ENCODE data around the gene EFHC1.

The EFHC1 gene

DNA sequence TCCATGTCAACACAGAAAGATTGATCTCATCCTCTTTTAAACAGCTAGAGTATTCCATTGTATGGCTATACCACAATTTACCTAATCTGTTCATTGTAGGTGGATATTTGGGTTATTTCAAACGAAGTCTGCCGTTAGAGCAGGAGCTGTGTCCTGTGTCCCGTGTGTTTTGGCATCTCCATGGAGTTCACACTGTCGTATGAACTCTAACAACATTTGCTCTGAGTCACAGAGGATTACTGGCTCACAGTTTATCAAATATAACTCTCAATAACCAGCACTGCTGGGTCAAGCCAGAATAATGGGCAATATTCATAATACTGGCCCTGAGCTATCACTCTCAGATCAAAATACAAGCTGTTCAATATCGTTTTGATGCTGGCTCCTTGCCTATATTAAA is 140.3 kb downstream of the EFHC1 start:
- DNase-seq = no peak

DNA sequence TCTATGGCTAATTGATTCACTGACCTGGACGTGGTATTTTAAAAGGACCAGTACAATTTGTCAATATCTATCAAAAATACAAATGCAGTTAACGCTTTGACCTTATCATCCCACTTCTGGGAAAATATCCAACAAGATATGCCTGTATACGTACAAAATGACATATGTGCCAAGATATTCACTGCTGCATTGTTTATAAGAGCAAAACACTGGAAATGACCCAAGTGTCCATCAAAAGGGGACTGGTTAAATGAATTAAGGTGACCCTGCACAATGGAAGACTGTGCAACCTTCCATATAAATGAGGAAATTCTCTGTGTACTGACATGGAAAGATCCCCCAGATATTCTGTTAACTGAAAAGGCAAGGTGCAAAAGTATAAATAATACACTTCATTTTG is 142.8 kb downstream of the EFHC1 start:
- DNase-seq = no peak

DNA sequence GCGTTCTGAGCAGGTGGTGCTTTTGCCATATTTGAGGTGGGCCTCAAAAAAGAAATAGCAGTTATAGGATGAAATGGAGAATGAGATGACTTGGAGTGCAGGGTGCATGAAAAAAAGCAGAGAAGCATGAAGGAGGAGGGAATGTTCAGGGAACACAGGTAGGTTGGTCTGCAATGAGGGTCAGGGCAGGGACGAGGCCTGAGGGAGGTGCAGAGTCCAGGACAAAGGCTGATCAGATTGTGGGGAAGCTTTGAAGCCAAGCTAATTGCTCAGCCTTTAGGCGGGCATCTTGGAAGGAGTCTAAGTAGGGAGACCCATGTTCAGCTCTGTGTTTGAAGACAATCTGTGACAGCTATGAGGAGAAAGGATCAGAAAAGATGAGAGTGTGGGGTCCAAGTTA is 144.7 kb downstream of the EFHC1 start:
- DNase-seq = no peak

DNA sequence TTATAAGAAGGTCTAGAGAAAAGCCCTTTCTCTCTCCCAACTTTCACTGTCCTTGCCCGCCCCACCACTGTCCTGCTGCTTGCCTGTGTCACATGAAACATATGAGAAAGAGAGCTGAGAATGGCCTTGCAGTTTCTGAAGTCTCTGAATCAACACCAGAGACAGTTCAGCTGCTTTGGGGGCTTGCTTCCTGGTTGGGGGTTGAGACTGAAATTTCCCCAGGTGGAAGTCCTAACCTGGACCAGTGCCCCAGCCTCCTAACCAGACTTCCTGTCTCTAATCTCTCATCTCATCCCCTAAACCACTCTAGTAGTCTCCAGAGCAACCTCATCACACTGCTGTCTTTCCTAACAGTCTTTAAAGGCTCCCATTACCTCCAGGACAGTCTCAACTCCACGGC is 146.1 kb downstream of the EFHC1 start:
- no peak for DNase-seq

DNA sequence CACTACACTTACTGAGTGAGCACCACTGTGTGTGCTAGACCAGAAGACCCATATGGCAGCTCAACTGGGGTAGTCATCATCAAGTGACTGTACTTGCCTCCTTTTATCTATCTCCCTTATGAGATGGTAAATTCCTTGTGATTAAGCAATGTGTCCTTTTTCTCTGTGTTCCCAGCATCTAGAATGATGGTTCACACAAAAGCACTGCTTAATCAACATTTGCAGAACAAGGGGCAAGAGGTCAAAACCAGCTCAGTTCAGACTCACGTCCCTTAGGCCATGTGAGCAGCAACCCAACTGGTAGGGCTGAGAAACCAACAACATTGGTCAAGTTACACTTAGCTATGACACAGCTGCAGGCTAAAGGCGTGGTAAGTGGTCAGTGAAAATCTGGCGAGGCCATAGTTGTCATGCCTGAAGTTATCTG is 146.7 kb downstream of the EFHC1 start:
- DNase-seq = no peak

DNA sequence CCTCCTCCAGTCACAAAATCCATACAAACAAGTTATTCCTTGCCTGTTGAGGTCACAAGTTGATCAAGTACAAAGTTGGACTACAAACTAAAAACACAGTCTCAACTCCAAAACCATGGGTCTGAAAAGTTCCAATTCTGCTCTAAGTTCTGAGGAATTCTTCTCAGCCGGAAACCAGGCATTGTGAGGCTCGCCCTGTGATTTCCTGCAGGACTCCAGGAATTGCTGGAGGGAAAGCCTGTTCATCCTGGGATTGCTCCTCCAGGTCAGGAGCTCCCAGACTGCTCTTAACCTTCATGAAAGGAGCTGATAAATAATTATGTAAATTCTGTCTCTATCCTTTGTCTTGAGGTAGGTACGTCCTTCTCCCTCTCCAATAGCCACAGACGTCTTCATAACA is 148.2 kb downstream of the EFHC1 start:
- DNase-seq = no peak

DNA sequence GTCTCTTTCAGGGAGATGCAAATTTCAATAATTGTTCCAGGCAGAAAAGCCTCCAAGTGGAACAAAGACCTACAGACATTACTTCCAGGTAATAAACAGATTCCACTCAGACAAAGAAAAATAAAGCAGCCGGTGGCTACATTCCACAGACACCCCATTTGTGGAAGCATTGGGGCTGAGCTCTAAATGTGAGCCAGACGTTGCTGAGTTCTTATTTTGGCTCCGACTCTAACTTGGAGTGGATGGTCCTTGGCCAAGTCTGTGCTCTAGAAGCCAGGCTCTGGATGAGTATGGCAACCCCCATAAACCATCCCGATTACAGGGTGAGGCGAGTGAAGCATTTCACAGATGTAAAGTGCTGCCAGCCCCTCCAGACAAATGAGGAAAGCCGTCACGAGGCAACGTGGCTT is 150.2 kb downstream of the EFHC1 start:
- peak; percentile 84 for DNase-seq

DNA sequence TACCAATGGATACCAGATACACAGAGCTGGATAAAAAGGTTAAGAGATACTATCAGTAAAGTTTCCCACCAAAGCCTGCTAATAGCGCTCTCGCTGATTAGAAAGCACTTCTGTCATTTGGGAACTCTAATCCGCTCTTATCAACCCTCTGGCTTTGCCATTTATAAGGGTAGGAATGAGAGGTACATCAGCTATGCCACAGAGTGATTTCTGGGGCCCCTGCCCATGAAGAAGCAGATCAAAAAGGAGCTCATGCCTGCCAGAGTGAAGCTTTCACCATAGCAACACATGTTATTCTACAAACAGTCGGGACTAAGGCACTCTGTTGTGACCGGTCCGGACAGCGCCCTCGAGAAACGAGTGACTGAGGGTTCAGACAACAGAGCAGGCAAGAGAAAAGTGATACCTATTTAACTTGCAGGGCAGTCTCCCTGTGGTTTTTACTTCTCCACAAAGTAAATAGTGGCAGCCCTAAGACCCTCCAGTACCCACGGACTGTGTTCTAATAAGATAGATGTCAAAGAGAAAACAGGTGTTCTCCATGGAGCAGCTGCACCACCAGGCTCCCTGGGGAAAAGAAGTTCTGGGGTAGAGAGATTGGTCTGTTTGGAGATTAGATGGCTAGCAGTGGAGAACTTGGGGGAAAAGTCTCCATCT is 151.1 kb downstream of the EFHC1 start:
- peak; percentile 40 for DNase-seq

DNA sequence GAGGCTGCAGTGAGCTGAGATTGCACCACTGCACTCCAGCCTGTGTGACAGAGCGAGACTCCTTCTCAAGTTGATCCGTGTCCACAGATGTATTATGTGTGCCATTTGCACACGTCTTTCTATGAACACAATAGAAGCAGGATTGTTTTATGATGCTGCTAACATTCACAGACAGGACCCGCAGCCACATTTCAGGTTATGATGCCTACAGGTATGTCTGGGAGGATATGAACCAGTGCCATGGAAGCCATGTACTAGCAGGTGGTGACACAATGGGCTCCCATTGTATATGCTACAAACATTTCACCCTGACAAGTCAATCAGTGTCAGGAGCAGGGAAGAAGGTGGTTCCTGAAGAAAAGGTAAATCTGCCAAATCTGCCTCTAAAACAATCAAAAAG is 152.4 kb downstream of the EFHC1 start:
- no peak for DNase-seq

DNA sequence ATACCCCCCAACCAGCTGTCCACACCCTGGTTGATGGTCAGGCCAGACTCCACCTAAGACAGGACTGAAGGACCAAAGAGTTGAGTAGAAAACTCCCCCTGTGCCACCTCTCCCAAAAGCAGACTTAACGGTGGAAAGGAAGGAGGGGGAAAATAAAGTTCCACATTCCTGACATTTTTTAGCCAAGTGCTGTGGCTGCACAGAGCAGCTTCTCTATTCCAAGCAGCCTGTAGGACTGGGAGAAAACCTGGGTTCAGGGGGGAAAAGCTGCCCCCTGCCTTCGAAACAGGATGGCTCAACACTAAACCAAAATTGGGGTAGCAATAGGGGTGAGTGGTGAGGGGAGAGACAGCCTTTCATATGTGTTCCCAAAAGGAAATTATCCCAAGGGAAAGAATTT is 153.2 kb downstream of the EFHC1 start:
- DNase-seq = no peak

All from left hindlimb (tissue), 1 donor.